K562 (cell line): ENCODE data around the gene EPB41L2. TPM values are rescaled to one million over a fixed set of nuclear protein-coding genes. Genes with fewer than 3 reads are reported as not detected.

ENCODE experiments used
- ATAC-seq: fragments of 200-7000 bp; cut with Tn5 transposase; 3 replicates; pipeline ENCODE4 v1.9.1; 2020; ENCODE audit warnings: moderate library complexity
- BruUV-seq: library from RNA; stranded (reverse); fragments of 400-500 nt; replicated peaks from 2 replicates; lab custom pipeline; 2021; lab: Mats Ljungman, UMichigan
- CTCF ChIA-PET: fragments of 300-600 bp; formaldehyde crosslinking; extraction: SDS; loops from one replicate; lab custom pipeline; 2021; ENCODE audit warnings: low intra/inter-chr PET ratio; lab: Yijun Ruan, JAX
- POLR2A ChIA-PET: fragments of 300-600, 350-650 bp; sonication (Branson Sonifier 250); formaldehyde crosslinking; extraction: SDS; loops from one replicate; lab custom pipeline; 2021; ENCODE audit warnings: antibody characterized with exemption, inconsistent platforms; lab: Yijun Ruan, JAX
- DNase-seq, 4 experiments: peaks; one replicate each; pipeline versions ENCODE4 v3.0.0 to v3.0.0-alpha.2; 2011 to 2018; ENCODE audit warnings: low spot score in 3 of 4, mixed read lengths in 3 of 4; ENCODE audit errors: extremely low read depth in 1 of 4
- FAIRE-seq: peaks from 2 replicates; lab custom pipeline; 2011; peaks lifted over from hg19 to GRCh38; lab: Jason Lieb, UNC
- H2AFZ ChIP-seq: 2 replicates; pipeline ENCODE4 v1.6.0; 2011; ENCODE audit warnings: low read depth, low read length, control low read depth, inconsistent platforms
- H3K27ac ChIP-seq: fragments of 200-600 bp; 3 replicates; pipeline ENCODE4 v1.8.0; 2011; ENCODE audit warnings: low read depth, mild to moderate bottlenecking, control low read depth, inconsistent platforms, low read length, moderate library complexity, mixed read lengths; ENCODE audit errors: extremely low read depth
- H3K27me3 ChIP-seq, 2 experiments: fragments of 300-600 bp in 1 of 2; 2 replicates in 1 of 2; 3 replicates in 1 of 2; pipeline versions ENCODE4 v1.6.0 to v1.8.0; 2011; ENCODE audit warnings: inconsistent platforms in 2 of 2, low read length in 2 of 2, mild to moderate bottlenecking in 1 of 2, mixed read lengths in 1 of 2, moderate library complexity in 1 of 2; ENCODE audit not compliant: control insufficient read depth in 2 of 2, insufficient read depth in 2 of 2
- H3K36me3 ChIP-seq: fragments of 300-600 bp; 3 replicates; pipeline ENCODE4 v1.8.0; 2011; ENCODE audit warnings: mild to moderate bottlenecking, low read length, inconsistent platforms; ENCODE audit not compliant: control insufficient read depth, insufficient read depth
- H3K4me1 ChIP-seq, 2 experiments: fragments of 200-600 bp in 1 of 2; replicated peaks in 1 of 2; 2 replicates in 1 of 2; 3 replicates in 1 of 2; pipeline versions ENCODE4 v1.5.1 to v1.8.0; 2011; ENCODE audit warnings: inconsistent platforms in 2 of 2, low read length in 2 of 2, mild to moderate bottlenecking in 1 of 2, mixed read lengths in 1 of 2, moderate library complexity in 1 of 2; ENCODE audit not compliant: control insufficient read depth in 2 of 2, insufficient read depth in 2 of 2
- H3K4me2 ChIP-seq: 2 replicates; pipeline ENCODE4 v1.6.1; 2011; ENCODE audit warnings: low read length, control low read depth, inconsistent platforms, mixed read lengths; ENCODE audit not compliant: insufficient read depth
- H3K4me3 ChIP-seq: fragments of 200-600 bp; sonication (generic), shearing (Covaris generic); 2 replicates; pipeline ENCODE4 v1.5.1; 2016; ENCODE audit warnings: control low read depth, inconsistent platforms
- H3K79me2 ChIP-seq: fragments of 200-600 bp; 3 replicates; pipeline ENCODE4 v1.8.0; 2011; ENCODE audit warnings: low read length, inconsistent platforms; ENCODE audit not compliant: control insufficient read depth, insufficient read depth
- H3K9ac ChIP-seq, 2 experiments: 2 replicates each; pipeline versions ENCODE4 v1.6.0 to v1.6.1; 2011; ENCODE audit warnings: low read depth in 2 of 2, low read length in 2 of 2, control low read depth in 1 of 2, inconsistent platforms in 1 of 2, mild to moderate bottlenecking in 1 of 2, mixed read lengths in 1 of 2; ENCODE audit not compliant: insufficient read depth in 1 of 2
- H3K9me1 ChIP-seq: one replicate; pipeline ENCODE4 v1.6.0; 2011; ENCODE audit warnings: inconsistent platforms, mild to moderate bottlenecking, low read length, moderate library complexity; ENCODE audit not compliant: control insufficient read depth, insufficient read depth
- H3K9me3 ChIP-seq: replicated peaks from 2 replicates; pipeline ENCODE4 v1.5.1; 2011; ENCODE audit warnings: low read depth, low read length, inconsistent platforms; ENCODE audit not compliant: control insufficient read depth, insufficient read depth
- H4K20me1 ChIP-seq: replicated peaks from 2 replicates; pipeline ENCODE4 v1.6.1; 2011; ENCODE audit warnings: low read length, inconsistent platforms, mixed read lengths; ENCODE audit not compliant: control insufficient read depth, insufficient read depth
- ATF7 ChIP-seq: fragments of 450-650 bp; IDR thresholded peaks from 2 replicates; pipeline ENCODE4 v1.7.1; 2014; ENCODE audit warnings: mild to moderate bottlenecking, moderate library complexity
- BMI1 ChIP-seq: fragments of 150-350 bp; IDR thresholded peaks from 2 replicates; pipeline ENCODE4 v1.6.1; 2014; ENCODE audit warnings: low read length
- ESRRA ChIP-seq: fragments of 450-650 bp; IDR thresholded peaks from 2 replicates; pipeline ENCODE4 v1.6.1; 2014; ENCODE audit warnings: low read depth, mild to moderate bottlenecking, moderate library complexity, borderline replicate concordance
- FOSL1 ChIP-seq: fragments of 200-800 bp; sonication (Bioruptor generic); conservative IDR thresholded peaks from 2 replicates; pipeline ENCODE4 v1.6.1; 2016; ENCODE audit warnings: missing genetic modification characterization, missing compliant biosample characterization
- MBD2 ChIP-seq: sonication (generic); IDR thresholded peaks from 2 replicates; pipeline ENCODE4 v1.6.1; 2016; ENCODE audit warnings: low read depth, borderline replicate concordance
- MIER1 ChIP-seq: fragments of 450-650 bp; IDR thresholded peaks from 2 replicates; pipeline ENCODE4 v1.6.1; 2016; ENCODE audit warnings: antibody characterized with exemption, mild to moderate bottlenecking, low read depth
- NFXL1 ChIP-seq: fragments of 450-650 bp; formaldehyde crosslinking; IDR thresholded peaks from 2 replicates; pipeline ENCODE4 v1.4.0; 2021; ENCODE audit warnings: mild to moderate bottlenecking
- POU5F1 ChIP-seq: fragments of 150-350 bp; IDR thresholded peaks from 2 replicates; pipeline ENCODE4 v1.6.1; 2014; ENCODE audit warnings: borderline replicate concordance, low read length, low read depth, mild to moderate bottlenecking; ENCODE audit not compliant: partially characterized antibody
- PRPF4 ChIP-seq: fragments of 200-400 bp; formaldehyde crosslinking; IDR thresholded peaks from one replicate; pipeline ENCODE4 v1.6.1; 2017; ENCODE audit warnings: low read length, low read depth, mild to moderate bottlenecking; ENCODE audit not compliant: insufficient read depth, poor library complexity, severe bottlenecking
- PTBP1 ChIP-seq: fragments of 200-400 bp; formaldehyde crosslinking; IDR thresholded peaks from 2 replicates; pipeline ENCODE4 v1.6.1; 2017; ENCODE audit warnings: low read depth, low read length
- RBM14 ChIP-seq: fragments of 200-400 bp; formaldehyde crosslinking; IDR thresholded peaks from 2 replicates; pipeline ENCODE4 v1.6.1; 2018; ENCODE audit warnings: low read depth, mild to moderate bottlenecking, low read length, moderate library complexity, borderline replicate concordance; ENCODE audit not compliant: insufficient read depth
- SLC30A9 ChIP-seq: fragments of 250-450 bp; sonication (Bioruptor Pico); IDR thresholded peaks from 2 replicates; pipeline ENCODE4 v1.8.0; 2022; ENCODE audit warnings: mild to moderate bottlenecking, moderate library complexity
- TSHZ1 ChIP-seq: fragments of 250-450 bp; sonication (Bioruptor Pico); IDR thresholded peaks from 2 replicates; pipeline ENCODE4 v1.4.0; 2020; ENCODE audit warnings: mild to moderate bottlenecking, moderate library complexity
- ZNF175 ChIP-seq: fragments of 200-800 bp; sonication (Bioruptor generic); IDR thresholded peaks from 2 replicates; pipeline ENCODE4 v1.6.1; 2016; ENCODE audit warnings: low read depth, mild to moderate bottlenecking, missing genetic modification characterization, missing compliant biosample characterization
- ZNF785 ChIP-seq: fragments of 250-450 bp; sonication (Bioruptor Pico); IDR thresholded peaks from 2 replicates; pipeline ENCODE4 v1.4.0; 2020; ENCODE audit warnings: mild to moderate bottlenecking
- WGBS: fragments of 100-300 bp; shearing (Covaris generic); methylation state at CpG from one replicate; pipeline ENCODE4 v1.1.6; 2016; ENCODE audit warnings: low coverage, mixed read lengths; ENCODE audit not compliant: insufficient coverage; ENCODE audit errors: missing lambda C conversion rate; 5-methylcytosine and 5-hydroxymethylcytosine counted together
- in situ Hi-C: fragments of 300-500 bp; cut with MboI; formaldehyde crosslinking; loops from 4 replicates; pipeline ENCODE4 v1.15.0; 2018; ENCODE audit warnings: inconsistent platforms, mixed read lengths
- intact Hi-C: fragments of 100-400 bp; cut with micrococcal nuclease; formaldehyde crosslinking; loops from 2 replicates; pipeline ENCODE4 v1.14.2; 2022
- polyA plus RNA-seq, 8 experiments: library from polyadenylated mRNA; depleted of rRNA in 4 of 8; stranded (reverse) in 5 of 8; unstranded in 3 of 8; fragments of >200 nt; fragmentation: Nextera tagmentation in 2 of 8; fragmentation: Illumina TruSeq in 1 of 8; extraction: Ambion mirVana in 2 of 8; extraction: Trizol in 1 of 8; gene quantifications; 2 replicates each; pipeline versions ENCODE4 v1.2.1 to v1.2.3, GENCODE V29; 2011 to 2014; ENCODE audit warnings: inconsistent platforms in 1 of 8, missing spikeins in 1 of 8
- total RNA-seq, 7 experiments: library from RNA; depleted of rRNA in 6 of 7; stranded (reverse); fragments of >200 nt in 6 of 7; fragmentation: Illumina TruSeq in 2 of 7; extraction: Trizol in 2 of 7; gene quantifications; 2 replicates each; pipeline versions ENCODE4 v1.2.1 to v1.2.3, GENCODE V29; 2011 to 2021; ENCODE audit warnings: low replicate concordance in 1 of 7
- TF ChIP-seq, protein P1 (sequence below): fragments of 250-450 bp; sonication (Bioruptor Pico); IDR thresholded peaks from 2 replicates; pipeline ENCODE4 v1.8.0; 2021; ENCODE audit warnings: moderate library complexity, mild to moderate bottlenecking, inconsistent platforms
- TF ChIP-seq, protein P2 (sequence below): IDR thresholded peaks from 2 replicates; pipeline ENCODE4 v1.6.1; 2011; ENCODE audit not compliant: insufficient read length; ENCODE audit errors: extremely low read depth
- TF ChIP-seq, protein P3 (sequence below): fragments of 450-650 bp; IDR thresholded peaks from 2 replicates; pipeline ENCODE4 v1.6.1; 2018; ENCODE audit warnings: mild to moderate bottlenecking, low read depth; ENCODE audit not compliant: partially characterized antibody

The EPB41L2 gene
- total and polyA plus RNA-seq, 9 of the 15 experiments (the other 6 are each of a cell fraction or from before 2014, with no cell fraction given), result 5.1 to 53.6 (median 25.0) TPM

DNA sequence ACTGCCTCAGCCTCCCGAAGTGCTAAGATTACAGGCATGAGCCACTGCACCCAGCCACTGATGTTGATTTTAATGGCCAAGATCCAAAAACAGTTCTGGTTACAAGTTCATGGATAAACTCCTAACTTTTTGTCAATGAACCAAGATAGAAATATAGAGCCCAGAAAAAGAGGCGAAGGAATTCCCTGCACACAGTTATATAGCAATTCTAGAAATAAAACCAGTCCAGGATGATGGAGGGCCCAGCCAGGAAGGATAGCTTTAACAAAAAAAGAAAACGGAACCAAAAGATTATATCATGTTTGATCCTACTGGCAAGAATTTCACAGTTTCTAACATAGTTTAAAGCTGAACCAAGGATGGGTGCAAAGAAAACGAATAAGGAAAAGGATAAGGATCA, 10.9 kb downstream of the EPB41L2 start:
- POLR2A ChIA-PET, result interaction anchor here (1.2 kb wide), 1 partner anchor 8 kb away, joined by 4 read pairs; no protein-coding TSS in a partner anchor
- Histone ChIP-seq H3K9ac (no peak overlapping the region), H3K27me3 (no peaks in the 10 kb centered on the region), H4K20me1 (no peaks in the 10 kb centered on the region), H2AFZ (no peak overlapping the region), H3K9me1 (no peaks in the 10 kb centered on the region), H3K4me2 (no peak overlapping the region), H3K36me3 (0 out of 3 replicates have a peak, but pooled peaks cover 2% of the 10 kb centered on the region), H3K4me1 (no peaks in the 10 kb centered on the region), H3K27ac (no peak overlapping the region), H3K4me3 (no peak overlapping the region), H3K79me2 (peaks cover 13% of the 10 kb centered on the region; the same call in 2 of the 3 replicates), H3K9me3 (peaks cover 6% of the 10 kb centered on the region)
- DNase-seq, result no peak
- no peak for FAIRE-seq
- CTCF ChIA-PET, result no interaction called here
- 25% methylated on average over 4 of the region's 4 CpGs for WGBS
- ATAC-seq, result no peak
- intact Hi-C loops, result no loop called here
- BruUV-seq, result no TSS peak
- in situ Hi-C loops, result no loop called here
- no peak for TF ChIP-seq ZNF175 (CRISPR knock-in tag)
- no peak for TF ChIP-seq MBD2
- no peak for TF ChIP-seq BMI1
- no peak for TF ChIP-seq ZNF785
- TF ChIP-seq, protein P1, sequence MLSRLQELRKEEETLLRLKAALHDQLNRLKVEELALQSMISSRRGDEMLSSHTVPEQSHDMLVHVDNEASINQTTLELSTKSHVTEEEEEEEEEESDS, result no peak
- no peak for TF ChIP-seq SLC30A9 (CRISPR knock-in tag)
- no peak for TF ChIP-seq RBM14
- TF ChIP-seq PTBP1, result no peak
- TF ChIP-seq ESRRA, result no peak
- TF ChIP-seq ATF7, result no peak
- TF ChIP-seq NFXL1, result no peak
- TF ChIP-seq, protein P2, sequence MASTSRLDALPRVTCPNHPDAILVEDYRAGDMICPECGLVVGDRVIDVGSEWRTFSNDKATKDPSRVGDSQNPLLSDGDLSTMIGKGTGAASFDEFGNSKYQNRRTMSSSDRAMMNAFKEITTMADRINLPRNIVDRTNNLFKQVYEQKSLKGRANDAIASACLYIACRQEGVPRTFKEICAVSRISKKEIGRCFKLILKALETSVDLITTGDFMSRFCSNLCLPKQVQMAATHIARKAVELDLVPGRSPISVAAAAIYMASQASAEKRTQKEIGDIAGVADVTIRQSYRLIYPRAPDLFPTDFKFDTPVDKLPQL, result no peak
- no peak for TF ChIP-seq MIER1
- no peak for TF ChIP-seq FOSL1 (tag)
- no peak for TF ChIP-seq TSHZ1
- no peak for TF ChIP-seq POU5F1
- TF ChIP-seq PRPF4, result no peak
- TF ChIP-seq, protein P3, sequence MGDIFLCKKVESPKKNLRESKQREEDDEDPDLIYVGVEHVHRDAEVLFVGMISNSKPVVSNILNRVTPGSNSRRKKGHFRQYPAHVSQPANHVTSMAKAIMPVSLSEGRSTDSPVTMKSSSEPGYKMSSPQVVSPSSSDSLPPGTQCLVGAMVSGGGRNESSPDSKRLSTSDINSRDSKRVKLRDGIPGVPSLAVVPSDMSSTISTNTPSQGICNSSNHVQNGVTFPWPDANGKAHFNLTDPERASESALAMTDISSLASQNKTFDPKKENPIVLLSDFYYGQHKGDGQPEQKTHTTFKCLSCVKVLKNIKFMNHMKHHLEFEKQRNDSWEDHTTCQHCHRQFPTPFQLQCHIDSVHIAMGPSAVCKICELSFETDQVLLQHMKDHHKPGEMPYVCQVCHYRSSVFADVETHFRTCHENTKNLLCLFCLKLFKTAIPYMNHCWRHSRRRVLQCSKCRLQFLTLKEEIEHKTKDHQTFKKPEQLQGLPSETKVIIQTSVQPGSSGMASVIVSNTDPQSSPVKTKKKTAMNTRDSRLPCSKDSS, result no peak
